GM19438 (cell line): Measurements from ENCODE around the gene ALG14.
"Not testable (repeated sequence)": the region's sequence is repeated elsewhere in the genome, so short reads cannot be mapped to it uniquely, and the experiment has no call there.

Experiments used
- ATAC-seq: cut with Tn5 transposase; IDR thresholded peaks from one replicate; pipeline ENCODE4 v1.9.1; 2021; ENCODE audit warnings: low read depth; ENCODE audit not compliant: unreplicated experiment

ALG14 gene

DNA sequence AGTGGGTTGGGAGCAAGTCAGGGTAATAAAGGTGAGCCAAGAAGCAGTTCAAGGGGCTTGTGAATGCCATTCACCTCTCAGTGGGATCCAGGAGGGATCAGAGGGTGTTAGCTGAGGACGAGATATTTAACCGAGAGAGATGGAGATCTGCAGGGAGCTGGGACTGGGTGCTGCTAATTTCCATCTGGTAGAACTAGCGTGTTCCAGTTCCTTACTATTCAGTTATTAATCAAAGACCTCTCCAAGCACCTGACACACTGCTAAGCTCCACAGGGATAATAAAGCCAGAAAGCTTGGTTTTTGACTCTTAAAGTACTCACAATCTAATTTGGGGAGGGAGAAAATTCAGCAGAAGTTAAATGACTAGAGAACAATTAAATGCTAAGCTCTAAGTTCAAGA lies 57.7 kb downstream of the ALG14 start:
- ATAC-seq = no peak

DNA sequence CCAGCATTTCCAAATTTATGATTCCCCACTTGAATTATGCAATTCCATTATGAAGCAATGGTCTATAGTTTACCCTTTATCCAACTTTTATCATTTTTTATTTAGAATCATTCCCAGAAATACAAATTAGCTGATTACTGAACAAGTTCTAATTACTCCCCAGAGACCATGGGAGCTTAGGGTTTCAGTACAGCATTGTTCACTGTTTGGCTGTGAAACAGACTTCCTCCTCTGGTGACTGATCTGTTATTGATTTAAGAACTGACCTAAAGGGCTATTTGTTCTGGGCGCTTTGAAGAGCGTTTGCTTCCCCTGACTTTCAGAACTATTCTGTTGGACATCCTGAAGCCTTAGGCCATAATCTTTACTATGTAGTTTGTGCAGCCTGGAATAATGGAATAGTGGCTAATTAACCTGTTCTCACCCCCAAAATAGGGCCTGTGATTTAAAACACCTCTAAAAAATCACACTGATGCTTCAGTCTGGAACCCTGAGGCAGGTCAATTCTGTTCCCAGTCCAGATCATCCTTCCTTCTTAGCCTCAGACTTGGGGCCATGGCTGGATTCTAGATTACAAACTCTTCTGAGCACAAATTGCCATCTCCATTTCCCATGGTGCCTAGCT lies 58.7 kb downstream of the ALG14 start:
- ATAC-seq = no peak

DNA sequence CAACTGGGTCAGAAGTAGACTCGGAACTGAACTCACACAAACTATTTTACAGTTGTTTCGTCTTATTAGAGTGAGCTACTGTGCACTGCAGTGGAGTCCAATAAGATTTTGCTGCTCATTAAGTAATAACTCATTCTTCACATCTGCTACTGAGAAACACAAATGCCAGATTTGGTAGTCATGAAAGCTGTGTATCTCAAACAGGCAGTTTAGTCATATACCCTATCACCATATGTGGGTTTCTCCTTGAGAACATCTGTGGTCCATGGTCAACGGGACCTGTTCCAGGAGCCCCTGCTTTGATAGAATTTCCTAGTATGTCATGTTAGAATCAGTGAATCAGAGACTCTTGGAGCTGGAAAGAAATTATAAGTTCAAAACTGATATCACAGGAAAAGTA lies 60.4 kb downstream of the ALG14 start:
- no peak for ATAC-seq

DNA sequence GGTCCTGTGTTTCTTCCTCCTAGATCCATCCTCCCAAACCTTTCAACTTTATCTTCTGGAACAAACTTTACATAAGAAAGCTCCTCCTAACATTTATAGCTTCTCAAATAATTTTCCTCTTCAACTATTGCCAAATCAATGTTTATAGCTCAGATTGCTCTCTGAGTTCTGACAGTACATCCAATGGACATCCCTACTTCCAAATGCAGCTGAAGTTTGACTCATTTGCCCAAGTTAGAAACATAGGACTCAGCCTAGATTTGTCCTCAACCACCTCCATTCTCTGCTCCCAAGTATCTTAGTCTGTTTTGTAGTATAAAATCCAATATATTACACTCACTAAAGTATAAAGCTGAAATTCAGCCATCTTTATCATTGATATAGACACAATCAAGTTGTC lies 62.6 kb downstream of the ALG14 start:
- no peak for ATAC-seq

DNA sequence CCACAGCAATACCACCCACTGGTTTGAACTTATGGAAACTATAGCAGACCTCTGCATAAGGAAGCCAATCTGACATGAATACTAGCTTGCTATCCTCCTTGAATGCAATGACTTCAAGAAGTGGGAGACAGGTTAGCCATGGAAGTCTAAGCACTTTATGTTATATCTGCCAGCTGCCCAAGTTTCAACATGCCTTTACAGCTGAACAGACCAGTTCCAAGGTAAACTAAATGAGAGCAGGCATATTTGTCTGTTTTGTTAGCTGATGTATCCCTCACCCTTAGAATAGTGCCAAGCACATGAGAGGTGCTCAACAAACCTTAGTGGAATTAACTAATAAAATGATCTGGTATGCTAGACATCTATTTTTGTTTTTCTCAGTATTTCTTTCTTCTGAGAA lies 65.1 kb downstream of the ALG14 start:
- no peak for ATAC-seq

DNA sequence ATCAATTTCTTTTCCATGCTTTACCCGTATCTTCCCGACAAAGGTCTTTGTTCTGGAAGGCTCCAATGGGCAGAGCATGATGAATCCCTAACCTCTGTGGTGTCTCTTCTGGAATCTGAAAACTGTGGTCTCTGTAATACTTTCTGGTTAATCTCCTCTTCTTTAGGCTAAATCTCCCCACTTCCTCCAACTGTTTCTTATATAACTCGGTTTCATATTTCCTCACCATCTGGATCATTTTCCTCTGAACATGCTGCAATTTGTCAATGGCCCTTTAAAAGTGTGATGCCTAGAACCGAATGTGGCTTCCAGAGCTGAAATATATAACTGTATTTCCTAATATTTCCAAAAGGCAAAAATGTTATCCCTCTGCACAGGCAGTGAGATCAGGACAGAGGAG lies 66.1 kb downstream of the ALG14 start:
- no peak for ATAC-seq

DNA sequence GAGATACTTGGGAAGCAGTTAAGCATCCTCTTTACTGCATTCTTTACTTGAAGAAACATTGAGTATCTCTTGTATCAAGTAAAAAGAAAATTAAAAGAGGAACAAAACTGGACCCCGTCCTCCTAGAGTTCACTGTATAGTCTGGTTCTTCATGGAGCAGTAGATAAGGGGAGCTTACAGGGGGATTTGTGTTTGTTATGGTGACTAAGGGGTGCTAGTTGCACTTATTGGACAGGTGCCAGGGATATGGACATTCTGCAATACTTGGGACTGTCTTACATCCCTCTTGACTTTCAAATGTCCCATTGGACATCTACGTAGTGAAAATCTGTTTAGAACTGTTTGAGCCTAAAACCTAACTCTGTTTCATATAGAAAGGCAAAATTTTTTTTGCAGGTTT lies 67.2 kb downstream of the ALG14 start:
- no peak for ATAC-seq

DNA sequence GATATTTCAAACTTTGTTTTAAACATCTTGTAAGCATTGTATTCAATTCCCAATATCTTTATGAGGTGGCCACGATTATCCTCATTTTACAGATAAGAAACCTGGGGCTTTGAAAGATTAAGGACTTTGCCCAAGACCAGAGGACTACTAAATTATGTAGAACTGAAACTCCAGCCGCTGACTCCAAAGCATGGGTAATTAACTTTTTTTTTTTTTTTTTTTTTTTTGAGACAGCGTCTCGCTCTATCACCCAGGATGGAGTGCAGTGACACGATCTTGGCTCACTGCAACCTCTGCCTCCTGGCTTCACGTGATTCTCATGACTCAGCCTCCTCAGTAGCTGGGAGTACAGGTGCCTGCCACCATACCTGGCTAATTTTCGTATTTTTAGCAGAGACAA lies 68.7 kb downstream of the ALG14 start:
- ATAC-seq = no peak

DNA sequence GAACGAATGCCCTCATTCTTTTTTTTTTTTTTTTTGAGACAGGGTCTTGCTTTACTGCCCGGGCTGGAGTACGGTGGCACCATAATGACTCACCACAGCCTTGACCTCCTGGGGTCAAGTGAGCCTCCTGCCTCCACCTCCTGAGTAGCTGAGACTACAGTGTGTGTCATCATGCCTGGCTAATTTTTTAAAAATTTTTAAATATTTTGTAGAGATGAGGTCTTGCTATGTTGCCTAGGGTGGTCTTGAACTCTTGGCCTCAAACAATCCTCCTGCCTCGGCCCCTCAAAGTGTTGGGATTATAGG lies 69.4 kb downstream of the ALG14 start:
- no peak for ATAC-seq

DNA sequence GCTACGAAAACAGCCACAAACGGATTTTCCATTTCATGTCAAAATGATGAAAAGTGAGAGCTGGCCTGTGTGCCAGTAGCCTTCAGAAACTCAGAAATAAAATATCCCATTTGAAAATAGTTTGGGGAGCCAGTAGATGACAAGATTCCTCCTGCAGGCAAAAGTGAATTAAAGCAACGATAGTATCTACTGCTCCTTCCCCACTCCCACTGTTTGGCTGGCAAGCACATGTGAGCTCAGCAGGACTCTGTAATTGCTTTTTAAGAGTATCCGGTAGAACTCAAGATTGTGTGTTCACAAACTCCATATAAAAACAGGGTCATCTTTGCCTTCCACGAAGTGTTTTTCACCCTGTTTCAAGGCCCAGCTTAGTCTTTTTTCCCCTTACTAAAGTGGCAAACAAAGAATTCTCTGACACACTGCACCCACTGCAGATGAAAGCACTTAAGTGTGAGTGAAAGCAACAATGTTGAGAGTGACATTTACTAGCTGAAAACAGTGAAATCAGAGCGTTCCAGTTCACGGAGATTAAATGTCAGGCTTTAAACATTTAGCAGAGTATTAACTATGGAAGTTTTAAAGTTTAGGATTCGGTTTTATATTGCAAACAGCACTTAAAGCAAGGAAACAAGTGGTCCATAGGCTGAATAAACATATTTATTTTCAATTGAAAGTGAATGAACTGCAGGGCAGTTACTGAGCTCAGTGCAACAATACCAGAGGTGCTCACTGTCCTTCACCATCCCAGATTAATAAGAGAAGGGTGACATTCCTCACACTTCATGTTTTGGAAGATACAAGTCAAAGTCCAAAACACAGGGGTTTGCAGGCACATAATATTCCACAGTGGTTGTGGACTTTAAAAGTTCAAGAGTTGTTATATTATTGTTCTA lies 70.0 kb downstream of the ALG14 start:
- no peak for ATAC-seq

DNA sequence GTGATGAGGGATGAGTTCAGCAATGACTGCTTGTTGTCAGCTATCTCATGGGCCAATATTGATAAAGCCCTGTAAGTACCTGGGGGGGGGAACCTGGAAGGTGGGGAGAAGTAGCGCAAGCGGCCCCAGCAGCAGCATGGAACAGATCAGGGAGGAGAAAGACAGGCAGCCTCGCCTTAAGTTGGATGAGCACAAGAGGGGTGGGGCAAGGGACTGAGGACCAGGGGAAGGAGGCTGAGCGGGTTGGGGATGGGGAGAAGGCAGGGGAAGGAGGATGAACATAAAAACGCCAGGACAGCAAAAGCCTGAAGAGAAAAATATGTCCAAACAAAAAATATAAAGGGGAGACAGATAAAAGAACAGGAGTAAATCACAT lies 70.6 kb downstream of the ALG14 start:
- ATAC-seq = no peak

DNA sequence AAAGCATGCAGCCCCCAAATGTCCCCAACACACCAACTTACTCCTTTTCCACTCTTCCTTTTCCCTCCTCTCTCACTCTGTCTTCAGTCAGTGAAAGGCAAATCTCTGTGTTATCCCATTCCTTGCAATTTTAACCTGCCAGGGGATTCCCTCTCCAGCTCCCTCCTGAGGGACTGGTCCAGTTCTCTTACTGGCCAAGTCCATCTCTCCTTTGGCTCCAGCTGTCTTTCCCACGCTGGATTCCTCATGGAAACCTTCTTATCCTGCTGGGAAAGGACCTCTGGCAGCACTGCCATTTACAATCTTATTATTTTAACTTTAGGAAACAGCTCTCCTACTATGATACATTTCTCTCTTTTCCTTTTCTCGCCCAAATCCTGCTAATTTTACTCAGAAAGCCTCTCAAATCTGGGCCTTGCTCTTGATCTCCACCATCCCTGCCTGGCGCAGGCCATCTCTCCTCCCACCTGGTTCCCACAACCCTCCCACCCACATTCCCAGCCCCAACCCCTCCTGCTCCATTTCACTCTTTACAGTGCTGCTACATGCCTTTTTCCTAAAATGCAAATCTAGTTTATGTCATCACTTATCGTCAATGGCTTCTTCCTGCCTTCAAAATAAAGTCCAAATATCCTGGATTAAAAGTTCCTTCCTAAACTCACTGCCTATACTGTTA lies 73.2 kb downstream of the ALG14 start:
- ATAC-seq = no peak

DNA sequence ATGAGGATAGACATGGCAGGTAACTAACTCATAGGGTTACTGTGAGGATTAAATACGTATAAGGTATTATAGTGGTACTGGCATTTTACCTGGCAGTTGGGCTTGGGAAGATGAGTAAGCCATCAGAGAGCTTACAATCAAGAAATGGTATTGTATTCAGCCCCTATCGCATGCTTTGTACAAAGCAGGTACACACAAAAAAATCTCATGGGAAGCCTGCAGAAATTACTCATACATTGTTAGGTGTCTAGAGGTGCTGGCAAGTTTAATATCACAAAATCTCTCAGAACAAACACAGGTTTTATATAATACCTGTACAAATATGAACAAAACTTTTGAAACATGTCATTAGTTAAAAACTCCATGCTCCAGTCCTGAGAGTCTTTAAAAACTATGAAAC lies 74.0 kb downstream of the ALG14 start:
- ATAC-seq = no peak

DNA sequence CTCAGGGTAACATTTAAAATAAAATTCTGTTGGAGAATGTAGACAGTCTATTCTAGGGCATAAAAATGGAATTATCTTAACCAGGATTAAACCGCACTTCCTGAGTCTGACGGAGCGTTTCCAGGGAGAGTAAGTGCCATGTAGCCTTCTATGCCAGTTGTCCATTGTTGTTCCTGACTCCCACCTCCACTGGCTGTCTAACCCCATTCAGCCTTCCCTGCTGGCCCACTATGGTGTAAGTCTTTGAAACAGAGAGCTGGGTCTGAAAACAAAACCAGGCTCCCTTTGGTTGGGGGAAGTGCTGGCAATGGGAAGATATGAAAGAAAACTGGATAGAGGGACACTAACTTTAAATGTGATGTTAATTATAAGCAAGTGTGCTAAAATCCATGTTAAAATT lies 74.6 kb downstream of the ALG14 start:
- no peak for ATAC-seq

DNA sequence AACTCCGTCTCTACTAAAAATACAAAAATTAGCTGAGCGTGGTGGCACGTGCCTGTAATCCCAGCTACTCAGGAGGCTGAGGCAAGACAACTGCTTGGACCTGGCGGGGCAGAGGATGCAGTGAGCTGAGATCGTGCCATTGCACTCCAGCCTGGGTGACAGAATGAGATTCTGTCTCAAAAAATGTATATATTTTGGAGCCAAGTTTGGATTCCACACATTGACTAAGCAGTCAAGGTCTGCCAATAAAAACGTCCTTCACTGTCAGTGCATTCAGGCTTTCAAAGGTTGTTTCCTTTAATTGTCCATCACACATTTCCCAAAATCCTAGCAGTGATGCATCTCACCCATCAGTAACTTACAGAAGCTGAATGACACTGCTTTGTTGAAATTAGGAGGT lies 77.2 kb downstream of the ALG14 start:
- ATAC-seq = not testable (repeated sequence)

DNA sequence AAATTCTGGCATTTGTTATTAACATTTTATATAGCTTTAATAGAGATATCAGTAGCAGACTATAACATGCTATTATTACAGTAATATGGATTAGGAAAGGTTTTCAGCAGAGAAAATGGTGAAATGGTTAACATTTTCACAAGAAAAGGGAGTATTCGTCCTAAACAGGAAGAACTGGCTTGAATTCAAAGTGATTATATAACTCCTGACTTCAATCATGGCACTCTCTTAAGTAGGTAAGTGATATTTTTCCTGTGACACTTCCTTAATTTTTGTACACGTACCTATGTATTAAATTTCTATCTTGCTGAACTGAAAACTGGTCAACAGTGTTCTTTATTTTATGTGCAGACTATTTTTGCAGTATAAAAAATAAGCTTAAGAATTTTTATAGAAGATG lies 77.9 kb downstream of the ALG14 start:
- no peak for ATAC-seq

DNA sequence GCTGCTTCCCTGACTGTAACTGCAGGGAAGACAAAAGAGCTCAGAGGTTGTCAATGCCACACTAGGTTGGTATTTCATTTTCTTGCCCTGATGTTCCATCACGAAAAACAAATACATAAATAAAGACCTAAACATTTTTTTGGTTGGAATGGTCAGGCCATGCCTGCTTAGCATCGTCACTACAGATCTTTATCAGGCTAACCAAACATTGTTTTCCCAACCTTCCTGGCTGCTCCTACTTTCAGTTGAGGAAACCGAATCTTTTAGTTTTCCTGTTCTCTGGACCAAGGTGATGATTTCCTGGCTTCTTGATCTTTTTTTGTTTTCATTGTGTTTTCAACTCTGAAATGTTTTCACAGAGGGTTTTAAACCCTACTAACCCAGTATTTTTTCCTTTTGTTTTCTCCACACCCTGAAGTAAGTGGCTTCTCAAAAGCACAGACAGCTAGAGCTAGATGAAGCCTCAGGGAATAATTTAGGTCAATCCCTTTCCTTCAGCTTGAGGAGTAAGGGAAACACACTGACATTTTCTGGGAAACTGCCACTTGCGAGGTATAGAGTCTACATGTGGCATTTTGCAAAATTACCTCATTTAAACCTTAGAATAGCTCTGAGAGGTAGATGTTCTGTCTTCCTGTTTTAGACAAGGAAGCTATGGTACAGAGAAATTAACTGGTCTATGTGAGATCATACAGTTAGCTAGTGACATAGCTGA lies 78.7 kb downstream of the ALG14 start:
- ATAC-seq = no peak

DNA sequence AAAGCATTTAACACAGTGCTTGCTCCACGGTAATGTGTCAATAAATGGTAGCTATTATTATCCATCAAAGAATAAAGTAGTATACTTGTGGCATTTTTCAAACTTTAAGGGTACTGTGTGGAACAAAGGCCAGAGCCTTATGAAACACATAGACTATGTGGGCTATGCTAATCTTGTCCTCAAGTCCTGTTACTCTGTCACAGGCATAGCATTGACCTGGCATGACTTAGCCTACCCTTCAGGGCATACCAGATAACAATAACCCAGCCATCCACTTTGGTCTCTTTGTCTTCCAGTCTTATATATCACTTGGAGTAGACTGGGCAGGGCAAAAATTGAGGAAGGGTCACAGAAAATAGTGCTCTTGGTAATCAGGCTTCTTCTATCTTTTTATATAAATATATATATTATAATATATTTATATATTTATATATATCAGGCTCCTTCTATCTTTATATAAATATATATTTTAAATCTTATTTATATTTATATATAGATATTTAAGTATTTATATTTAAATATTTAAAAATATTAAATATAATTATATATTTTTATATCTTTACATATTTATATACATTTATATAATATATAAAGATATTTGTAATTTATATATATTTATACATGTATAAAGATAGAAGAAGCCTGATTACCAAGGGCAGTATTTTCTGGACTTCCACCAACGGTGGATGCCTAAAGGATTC lies 79.7 kb downstream of the ALG14 start:
- ATAC-seq = no peak

DNA sequence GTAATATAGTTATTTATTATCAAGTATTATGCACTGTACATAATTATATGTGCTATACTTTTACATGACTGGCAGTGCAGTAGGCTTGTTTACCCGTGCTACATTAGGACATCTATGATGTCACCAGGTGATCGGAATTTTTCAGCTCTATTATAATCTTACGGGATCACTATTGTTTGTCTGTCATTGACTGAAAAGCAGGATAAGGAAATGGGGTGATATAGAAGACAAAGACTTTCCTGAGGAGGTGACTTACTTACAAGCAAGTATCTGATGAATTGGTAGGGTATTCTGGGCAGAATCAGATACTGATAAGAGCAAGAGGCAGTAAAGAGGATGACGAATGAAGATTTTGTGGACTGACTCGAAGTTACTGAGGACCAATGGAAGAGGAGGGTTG lies 80.6 kb downstream of the ALG14 start:
- ATAC-seq = no peak

DNA sequence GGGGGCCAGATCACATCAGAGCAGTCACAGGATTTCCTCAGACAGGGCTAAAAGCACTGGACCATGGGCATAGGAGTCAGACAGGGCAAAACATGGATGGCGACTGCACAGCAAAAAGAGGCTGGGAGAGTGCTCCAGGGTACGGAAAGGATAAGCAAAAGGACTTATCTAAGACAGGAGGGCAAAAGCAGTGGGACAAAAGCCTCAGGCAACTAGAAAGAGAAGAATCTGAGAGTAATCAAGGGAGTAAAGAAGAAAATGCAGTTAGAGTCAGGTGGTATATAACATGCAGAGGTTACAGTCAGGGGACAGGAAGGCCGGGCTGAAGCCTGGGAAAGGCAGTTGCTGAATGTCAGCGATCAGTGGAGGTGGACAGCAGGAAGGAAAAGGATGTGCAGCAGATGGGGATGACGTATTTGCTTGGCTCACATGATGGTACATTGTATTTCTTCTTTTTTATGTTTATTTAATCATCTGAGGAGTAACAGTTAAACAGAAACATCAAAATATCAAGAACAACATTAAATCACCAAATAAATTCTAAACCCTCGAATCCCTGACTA lies 82.8 kb downstream of the ALG14 start:
- ATAC-seq = no peak
